Activated T-cell treated with anti-CD3 and anti-CD28 coated beads, Interleukin-2, amount 50 U/mL, for 48 hours (primary cell): Measurements from ENCODE around the gene UBE2L6.
A peak's percentile ranks its signal among the peaks of the same experiment; 100 is the strongest.

ENCODE experiments used
- DNase-seq, 2 experiments: peaks; one replicate each; pipeline ENCODE4 v3.0.0-alpha.2; 2020

The UBE2L6 gene

DNA sequence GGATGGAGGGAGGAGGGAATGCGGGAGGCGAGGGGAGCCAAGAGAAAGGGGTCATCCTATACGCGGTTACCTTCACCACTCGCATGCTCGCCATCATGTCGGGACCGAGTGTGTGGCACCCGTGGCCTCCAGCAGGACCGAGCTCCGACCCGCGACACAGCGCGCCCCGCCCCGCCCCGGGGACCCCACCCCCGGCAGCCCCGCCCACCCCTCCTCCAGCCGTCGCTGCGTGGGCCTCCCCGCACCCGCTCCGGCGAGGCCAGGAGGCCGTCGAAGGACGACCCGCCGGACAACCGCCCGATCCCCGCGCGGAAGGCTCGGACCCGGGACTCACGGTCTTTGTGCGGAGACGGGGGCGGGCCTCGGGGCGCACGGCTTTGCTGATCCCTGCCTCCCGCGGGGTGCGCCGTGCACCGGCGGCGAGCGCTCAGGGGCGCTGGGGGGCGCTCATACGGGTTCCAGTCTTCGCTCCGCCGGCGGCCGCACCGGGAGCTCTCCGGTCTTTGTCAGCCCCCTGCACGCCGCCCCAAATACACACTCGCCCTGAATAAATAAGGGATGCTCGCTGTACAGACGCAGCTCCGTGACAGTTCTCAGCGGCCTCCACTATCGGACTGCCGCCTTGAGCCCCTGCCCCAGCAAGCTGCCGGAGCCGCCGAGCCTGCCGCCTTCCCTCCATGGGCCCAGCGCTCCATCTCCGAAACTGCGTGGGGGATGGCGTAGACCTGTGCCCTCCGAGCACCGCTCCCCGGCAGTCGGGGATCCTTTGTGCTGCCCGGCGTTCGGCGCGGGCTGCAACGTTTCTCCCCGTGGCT lies at the start of gene UBE2L6:
UBE2L6 (minus strand) TSS at position 158 of the 815 bp plus-strand sequence; CDS start at position 97, 61 bp downstream.
- DNase-seq = peak; percentile 77 to 81

GRCh38 chr11:57616595-57616994 lies 49.1 kb upstream of the UBE2L6 start:
- DNase-seq = no peak

DNA sequence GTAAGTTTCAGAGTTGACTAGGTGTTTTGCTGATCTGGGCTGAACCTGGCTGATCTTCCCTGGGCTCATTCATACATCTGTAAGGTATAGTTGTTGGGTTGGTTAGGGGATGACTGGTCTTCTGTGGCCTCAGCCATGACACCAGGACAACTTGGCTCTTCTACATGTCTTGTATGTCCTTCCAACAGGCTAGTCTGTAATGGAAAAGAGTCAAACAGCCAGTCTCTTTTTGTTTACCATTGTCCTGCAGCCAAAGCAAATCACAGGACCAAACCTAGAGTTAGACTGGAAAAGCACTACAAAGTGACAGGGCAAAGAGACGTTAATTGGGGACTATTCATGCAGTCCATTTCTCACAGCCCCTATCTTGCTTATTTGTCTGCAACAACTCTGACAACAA lies 47.8 kb upstream of the UBE2L6 start:
- DNase-seq = no peak

DNA sequence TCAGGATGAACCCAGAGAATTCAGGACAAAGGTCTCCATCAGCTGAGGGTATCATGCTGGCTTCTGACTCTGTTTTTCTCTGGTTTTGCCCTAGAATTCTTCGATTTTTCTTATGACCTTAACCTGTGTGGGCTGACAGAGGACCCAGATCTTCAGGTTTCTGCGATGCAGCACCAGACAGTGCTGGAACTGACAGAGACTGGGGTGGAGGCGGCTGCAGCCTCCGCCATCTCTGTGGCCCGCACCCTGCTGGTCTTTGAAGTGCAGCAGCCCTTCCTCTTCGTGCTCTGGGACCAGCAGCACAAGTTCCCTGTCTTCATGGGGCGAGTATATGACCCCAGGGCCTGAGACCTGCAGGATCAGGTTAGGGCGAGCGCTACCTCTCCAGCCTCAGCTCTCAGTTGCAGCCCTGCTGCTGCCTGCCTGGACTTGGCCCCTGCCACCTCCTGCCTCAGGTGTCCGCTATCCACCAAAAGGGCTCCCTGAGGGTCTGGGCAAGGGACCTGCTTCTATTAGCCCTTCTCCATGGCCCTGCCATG lies 46.8 kb upstream of the UBE2L6 start:
- DNase-seq = no peak

GRCh38 chr11:57610170-57610569 lies 42.7 kb upstream of the UBE2L6 start:
- DNase-seq = no peak

DNA sequence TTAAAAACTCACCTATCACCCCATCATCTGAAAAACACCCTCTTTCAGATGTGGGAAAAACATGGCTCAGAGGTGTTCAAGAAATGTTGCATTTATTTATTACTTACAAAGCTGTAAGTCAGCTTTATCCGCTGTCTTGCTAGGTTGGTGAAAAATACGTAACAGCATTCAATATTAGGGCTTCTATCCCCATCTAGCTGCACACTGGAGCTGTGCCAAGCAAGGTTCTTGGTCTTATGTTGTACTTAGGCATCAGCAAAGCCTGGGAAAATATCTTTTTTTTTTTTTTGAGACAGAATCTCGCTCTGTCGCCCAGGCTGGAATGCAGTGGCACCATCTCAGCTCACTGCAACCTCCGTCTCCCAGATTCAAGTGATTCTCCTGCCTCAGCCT lies 37.6 kb upstream of the UBE2L6 start:
- no peak for DNase-seq

- no peak for DNase-seq
Measured at GRCh38 chr11:57604296-57605027, 37.0 kb upstream of the UBE2L6 start.

GRCh38 chr11:57601297-57601696 lies 33.8 kb upstream of the UBE2L6 start:
- DNase-seq = no peak

- DNase-seq = no peak
Measured at GRCh38 chr11:57599381-57599780, 31.9 kb upstream of the UBE2L6 start.

- DNase-seq = no peak
Measured at GRCh38 chr11:57598831-57599155, 31.3 kb upstream of the UBE2L6 start.

DNA sequence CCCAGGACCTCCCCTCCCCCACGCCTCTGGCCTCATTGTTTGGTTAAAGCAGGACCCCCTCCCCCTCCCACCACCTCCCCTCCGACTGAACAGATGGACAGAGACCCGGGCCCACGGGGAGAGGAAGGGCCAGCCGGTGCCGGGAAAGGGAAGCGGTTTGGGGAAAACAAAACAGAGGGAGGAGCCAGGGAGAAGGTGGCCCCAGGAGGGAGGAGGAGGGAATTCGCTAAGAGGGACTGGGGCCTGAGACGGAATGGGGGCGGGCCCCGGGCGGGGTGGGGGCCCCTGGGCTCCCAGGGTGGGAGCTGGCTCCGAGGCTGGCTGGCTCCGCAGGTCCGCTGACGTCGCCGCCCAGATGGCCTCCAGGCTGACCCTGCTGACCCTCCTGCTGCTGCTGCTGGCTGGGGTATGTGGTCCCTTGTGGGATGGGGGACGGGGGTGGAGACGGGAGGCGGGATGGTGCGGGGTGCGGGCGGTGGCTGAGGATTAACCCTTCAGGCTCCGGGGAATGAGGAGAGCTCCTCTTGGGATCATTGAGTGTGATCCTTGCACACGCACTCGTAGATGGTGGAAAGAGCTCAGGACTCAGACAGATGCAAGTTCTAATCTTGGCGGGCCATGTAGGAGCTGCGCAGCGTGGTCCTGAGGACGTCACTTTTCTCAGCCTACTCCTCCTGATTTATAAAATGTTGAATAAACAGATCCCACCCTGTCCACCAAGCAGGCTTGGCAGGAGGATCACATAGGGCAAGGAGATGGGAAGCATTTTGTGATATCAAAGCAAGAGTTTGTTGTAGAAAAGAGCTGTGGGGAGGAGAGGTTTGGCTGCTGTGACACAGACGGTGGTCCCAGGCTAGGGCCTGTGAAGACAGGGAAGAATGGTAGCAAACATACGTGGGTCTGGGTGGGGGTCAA lies 30.7 kb upstream of the UBE2L6 start:
- no peak for DNase-seq

- DNase-seq = no peak
Measured at GRCh38 chr11:57597461-57597915, 30.0 kb upstream of the UBE2L6 start, which contains the start of gene SERPING1. Gene SERPING1 (plus strand): TSS chr11:57597685. CDS start chr11:57598271, 586 bp downstream.

- no peak for DNase-seq
Measured at GRCh38 chr11:57596266-57596885, 28.9 kb upstream of the UBE2L6 start.

GRCh38 chr11:57588046-57588710 lies 20.7 kb upstream of the UBE2L6 start:
- no peak for DNase-seq

GRCh38 chr11:57586711-57587245 lies 19.3 kb upstream of the UBE2L6 start:
- no peak for DNase-seq

- no peak for DNase-seq
Measured at GRCh38 chr11:57585301-57585700, 17.8 kb upstream of the UBE2L6 start.

- DNase-seq = no peak
Measured at GRCh38 chr11:57584341-57584740, 16.9 kb upstream of the UBE2L6 start.

DNA sequence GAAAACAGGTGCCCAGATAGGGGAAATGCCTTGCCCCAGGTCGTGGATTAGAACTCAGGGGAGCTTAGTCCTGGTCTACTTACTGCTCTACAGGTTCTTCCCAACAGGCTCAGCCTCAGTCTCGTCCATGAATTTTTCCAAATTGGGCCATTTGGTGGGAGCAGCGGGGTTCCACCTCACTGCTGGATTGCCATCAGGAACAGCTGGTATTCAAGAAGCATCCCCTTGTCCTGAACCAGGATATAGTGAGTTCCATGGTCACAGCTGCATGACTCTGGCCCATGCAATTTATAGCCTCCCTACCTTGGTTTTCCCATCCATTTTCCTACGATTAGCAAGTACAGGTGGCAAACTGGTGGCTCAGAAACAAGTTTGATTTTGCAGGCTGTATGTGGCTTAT lies 6.6 kb upstream of the UBE2L6 start:
- no peak for DNase-seq

- no peak for DNase-seq
Measured at GRCh38 chr11:57571606-57572005, 4.1 kb upstream of the UBE2L6 start.

- DNase-seq = peak; percentile 95 to 96
Measured at GRCh38 chr11:57568330-57568766, 876 bp upstream of the UBE2L6 start.

- no peak for DNase-seq
Measured at GRCh38 chr11:57566905-57567514, 462 bp downstream of the UBE2L6 start.
